ENCODE data around the gene TIFAB.
A peak's percentile ranks its signal among the peaks of the same experiment; 100 is the strongest.

TIFAB gene

DNA sequence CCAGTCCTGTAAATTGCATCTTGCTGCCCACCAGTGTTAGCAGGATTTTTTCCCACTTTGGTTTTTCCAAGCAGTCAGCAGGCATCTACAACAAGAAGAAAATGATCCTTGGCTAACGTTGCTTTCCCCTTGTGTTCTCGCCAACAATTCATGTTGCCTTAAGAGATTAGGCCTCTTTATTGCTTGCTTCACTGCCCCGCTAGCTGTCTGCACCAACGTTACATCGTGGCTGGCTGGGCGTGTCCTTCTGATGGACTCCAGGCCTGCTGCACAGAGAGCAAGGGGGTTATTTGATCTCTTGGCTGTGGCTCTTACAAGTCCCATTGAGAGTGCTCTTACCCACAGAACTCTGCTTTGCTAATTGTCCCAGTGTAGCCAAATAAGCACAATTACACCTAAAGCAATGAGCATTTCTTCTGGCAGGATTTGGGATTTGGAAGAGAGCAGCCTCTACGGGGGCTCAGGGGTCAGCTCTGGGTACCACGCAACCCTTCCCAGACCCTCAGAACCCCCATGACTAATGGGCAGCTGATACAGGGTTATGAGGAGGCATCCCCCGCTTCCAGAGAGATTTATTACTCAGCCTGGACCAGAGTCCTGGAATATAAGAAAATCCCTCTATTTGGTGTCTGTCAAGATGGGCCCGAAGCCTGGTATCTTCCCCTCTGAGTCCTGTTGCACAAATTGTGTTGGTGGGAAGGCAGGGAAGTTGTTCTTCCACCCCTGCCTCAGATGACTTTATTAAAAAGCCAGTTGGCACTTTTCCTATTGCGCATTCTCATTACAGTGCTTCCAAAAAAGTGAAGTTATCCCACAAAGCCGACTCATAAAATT is 22.6 kb downstream of the TIFAB start:
- TF ChIP-seq, protein P1, sequence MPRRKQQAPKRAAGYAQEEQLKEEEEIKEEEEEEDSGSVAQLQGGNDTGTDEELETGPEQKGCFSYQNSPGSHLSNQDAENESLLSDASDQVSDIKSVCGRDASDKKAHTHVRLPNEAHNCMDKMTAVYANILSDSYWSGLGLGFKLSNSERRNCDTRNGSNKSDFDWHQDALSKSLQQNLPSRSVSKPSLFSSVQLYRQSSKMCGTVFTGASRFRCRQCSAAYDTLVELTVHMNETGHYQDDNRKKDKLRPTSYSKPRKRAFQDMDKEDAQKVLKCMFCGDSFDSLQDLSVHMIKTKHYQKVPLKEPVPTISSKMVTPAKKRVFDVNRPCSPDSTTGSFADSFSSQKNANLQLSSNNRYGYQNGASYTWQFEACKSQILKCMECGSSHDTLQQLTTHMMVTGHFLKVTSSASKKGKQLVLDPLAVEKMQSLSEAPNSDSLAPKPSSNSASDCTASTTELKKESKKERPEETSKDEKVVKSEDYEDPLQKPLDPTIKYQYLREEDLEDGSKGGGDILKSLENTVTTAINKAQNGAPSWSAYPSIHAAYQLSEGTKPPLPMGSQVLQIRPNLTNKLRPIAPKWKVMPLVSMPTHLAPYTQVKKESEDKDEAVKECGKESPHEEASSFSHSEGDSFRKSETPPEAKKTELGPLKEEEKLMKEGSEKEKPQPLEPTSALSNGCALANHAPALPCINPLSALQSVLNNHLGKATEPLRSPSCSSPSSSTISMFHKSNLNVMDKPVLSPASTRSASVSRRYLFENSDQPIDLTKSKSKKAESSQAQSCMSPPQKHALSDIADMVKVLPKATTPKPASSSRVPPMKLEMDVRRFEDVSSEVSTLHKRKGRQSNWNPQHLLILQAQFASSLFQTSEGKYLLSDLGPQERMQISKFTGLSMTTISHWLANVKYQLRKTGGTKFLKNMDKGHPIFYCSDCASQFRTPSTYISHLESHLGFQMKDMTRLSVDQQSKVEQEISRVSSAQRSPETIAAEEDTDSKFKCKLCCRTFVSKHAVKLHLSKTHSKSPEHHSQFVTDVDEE (CRISPR knock-in tag; IDR thresholded peaks at IDR 0.05): no peak
- TF ChIP-seq SNAI2 (CRISPR knock-in tag; IDR thresholded peaks at IDR 0.05) (no peak), CSDC2 (CRISPR knock-in tag; IDR thresholded peaks at IDR 0.05) (no peak), TCF4 (CRISPR knock-in tag; IDR thresholded peaks at IDR 0.05; ENCODE audit: borderline replicate concordance) (no peak), OSR1 (CRISPR knock-in tag; IDR thresholded peaks at IDR 0.05) (no peak), ZFP3 (CRISPR knock-in tag; IDR thresholded peaks at IDR 0.05) (no peak), ESRRG (CRISPR knock-in tag; IDR thresholded peaks at IDR 0.05) (no peak), ZFP30 (CRISPR knock-in tag; IDR thresholded peaks at IDR 0.05) (no peak), ZNF565 (CRISPR knock-in tag; conservative IDR thresholded peaks at IDR 0.05; ENCODE audit: low read depth) (no peak), BACH2 (CRISPR knock-in tag; IDR thresholded peaks at IDR 0.05; ENCODE audit: borderline replicate concordance) (no peak), ISL1 (CRISPR knock-in tag; IDR thresholded peaks at IDR 0.05) (no peak), PPARA (CRISPR knock-in tag; IDR thresholded peaks at IDR 0.05; ENCODE audit: borderline replicate concordance) (no peak), GLIS3 (CRISPR knock-in tag; IDR thresholded peaks at IDR 0.05) (no peak), ZNF8 (CRISPR knock-in tag; IDR thresholded peaks at IDR 0.05) (no peak), ZC3H10 (CRISPR knock-in tag; IDR thresholded peaks at IDR 0.05) (no peak)
- TF ChIP-seq, protein P2, sequence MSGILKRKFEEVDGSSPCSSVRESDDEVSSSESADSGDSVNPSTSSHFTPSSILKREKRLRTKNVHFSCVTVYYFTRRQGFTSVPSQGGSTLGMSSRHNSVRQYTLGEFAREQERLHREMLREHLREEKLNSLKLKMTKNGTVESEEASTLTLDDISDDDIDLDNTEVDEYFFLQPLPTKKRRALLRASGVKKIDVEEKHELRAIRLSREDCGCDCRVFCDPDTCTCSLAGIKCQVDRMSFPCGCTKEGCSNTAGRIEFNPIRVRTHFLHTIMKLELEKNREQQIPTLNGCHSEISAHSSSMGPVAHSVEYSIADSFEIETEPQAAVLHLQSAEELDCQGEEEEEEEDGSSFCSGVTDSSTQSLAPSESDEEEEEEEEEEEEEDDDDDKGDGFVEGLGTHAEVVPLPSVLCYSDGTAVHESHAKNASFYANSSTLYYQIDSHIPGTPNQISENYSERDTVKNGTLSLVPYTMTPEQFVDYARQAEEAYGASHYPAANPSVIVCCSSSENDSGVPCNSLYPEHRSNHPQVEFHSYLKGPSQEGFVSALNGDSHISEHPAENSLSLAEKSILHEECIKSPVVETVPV (CRISPR knock-in tag; IDR thresholded peaks at IDR 0.05): no peak
- ATAC-seq: peak; percentile 11; the same call in 1 of the 3 replicates

DNA sequence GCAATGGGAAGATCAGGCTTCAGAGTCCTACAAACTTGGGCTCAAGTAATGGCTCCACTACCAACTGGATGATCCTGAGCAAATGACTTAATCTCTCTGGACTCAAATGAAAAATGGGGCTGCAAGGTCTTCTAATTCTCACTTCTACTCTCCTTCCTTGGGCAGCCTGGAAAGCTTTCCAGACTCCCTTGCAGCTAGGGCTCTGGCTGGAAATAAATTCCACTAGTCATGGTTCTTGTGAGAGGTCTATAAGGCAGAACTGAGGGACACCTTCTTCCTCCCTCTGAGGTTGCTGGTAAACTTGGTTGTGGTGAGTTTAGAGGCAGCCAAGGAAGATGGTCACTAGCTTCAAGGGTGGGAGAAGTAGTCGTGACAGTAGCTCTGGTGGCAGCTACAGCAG is 23.6 kb downstream of the TIFAB start:
- no peak for TF ChIP-seq ARNTL (CRISPR knock-in tag; IDR thresholded peaks at IDR 0.05; ENCODE audit: borderline replicate concordance, low read depth)
- TF ChIP-seq, protein P3, sequence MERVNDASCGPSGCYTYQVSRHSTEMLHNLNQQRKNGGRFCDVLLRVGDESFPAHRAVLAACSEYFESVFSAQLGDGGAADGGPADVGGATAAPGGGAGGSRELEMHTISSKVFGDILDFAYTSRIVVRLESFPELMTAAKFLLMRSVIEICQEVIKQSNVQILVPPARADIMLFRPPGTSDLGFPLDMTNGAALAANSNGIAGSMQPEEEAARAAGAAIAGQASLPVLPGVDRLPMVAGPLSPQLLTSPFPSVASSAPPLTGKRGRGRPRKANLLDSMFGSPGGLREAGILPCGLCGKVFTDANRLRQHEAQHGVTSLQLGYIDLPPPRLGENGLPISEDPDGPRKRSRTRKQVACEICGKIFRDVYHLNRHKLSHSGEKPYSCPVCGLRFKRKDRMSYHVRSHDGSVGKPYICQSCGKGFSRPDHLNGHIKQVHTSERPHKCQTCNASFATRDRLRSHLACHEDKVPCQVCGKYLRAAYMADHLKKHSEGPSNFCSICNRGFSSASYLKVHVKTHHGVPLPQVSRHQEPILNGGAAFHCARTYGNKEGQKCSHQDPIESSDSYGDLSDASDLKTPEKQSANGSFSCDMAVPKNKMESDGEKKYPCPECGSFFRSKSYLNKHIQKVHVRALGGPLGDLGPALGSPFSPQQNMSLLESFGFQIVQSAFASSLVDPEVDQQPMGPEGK (CRISPR knock-in tag; IDR thresholded peaks at IDR 0.05; ENCODE audit: borderline replicate concordance): no peak
- TF ChIP-seq ZNF8 (CRISPR knock-in tag; IDR thresholded peaks at IDR 0.05): no peak
- TF ChIP-seq ZFP3 (CRISPR knock-in tag; IDR thresholded peaks at IDR 0.05): no peak
- no peak for TF ChIP-seq ESRRG (CRISPR knock-in tag; IDR thresholded peaks at IDR 0.05)
- no peak for ATAC-seq

DNA sequence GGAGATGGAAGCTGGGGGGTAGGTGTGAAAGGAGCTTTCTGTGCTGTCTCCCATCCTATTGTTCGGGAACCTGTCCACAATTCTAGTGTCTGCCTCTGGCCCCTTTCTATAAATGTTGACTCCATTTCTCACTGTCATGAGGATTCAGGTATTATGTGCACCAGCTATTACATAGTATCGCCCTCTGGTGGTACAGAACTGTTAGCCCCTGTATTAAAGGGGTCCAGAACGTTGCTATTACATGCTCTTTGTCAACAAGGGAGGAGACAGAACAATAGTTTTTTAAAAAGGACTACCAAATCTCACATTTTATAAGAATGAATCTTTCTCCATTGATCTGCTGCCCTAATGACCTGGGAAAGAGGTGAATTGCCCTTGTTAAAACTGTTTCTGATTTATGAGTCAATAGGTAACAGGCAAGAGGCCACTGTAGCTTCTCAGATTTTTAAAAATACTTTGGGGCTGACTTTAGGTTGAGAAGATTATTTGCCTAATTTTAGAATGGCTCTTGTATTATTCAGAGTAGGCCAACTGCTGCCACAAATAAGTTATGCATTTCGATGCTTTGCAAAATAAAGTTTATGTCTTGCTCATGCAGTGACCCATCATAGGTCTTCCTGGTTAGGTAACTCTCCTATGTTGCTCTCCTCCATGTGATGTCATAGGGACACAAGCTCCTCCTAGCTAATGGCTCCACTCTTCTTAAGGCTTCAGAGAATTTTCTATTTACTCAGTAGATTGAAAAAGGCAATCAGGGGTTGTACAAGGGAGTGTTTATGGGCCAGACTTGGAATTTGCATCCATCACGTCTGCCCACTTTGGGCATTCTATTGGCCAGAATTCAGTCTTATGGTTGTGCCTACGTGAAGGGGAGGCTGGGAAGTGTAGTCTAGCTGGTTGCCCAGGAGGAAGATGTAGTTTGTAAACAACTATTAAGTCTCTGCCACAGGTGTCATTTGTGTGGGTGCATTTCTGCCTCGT is 25.8 kb downstream of the TIFAB start:
- ATAC-seq: peak; percentile 98
- no peak for TF ChIP-seq ZNF8 (CRISPR knock-in tag; IDR thresholded peaks at IDR 0.05)
- no peak for TF ChIP-seq ZFP3 (CRISPR knock-in tag; IDR thresholded peaks at IDR 0.05)
- TF ChIP-seq, protein P4, sequence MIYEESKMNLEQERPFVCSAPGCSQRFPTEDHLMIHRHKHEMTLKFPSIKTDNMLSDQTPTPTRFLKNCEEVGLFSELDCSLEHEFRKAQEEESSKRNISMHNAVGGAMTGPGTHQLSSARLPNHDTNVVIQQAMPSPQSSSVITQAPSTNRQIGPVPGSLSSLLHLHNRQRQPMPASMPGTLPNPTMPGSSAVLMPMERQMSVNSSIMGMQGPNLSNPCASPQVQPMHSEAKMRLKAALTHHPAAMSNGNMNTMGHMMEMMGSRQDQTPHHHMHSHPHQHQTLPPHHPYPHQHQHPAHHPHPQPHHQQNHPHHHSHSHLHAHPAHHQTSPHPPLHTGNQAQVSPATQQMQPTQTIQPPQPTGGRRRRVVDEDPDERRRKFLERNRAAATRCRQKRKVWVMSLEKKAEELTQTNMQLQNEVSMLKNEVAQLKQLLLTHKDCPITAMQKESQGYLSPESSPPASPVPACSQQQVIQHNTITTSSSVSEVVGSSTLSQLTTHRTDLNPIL (CRISPR knock-in tag; IDR thresholded peaks at IDR 0.05; ENCODE audit: low read depth): no peak
- no peak for TF ChIP-seq ISL1 (CRISPR knock-in tag; IDR thresholded peaks at IDR 0.05)
- TF ChIP-seq, protein P3 (CRISPR knock-in tag; IDR thresholded peaks at IDR 0.05; ENCODE audit: borderline replicate concordance): no peak
- TF ChIP-seq OSR1 (CRISPR knock-in tag; IDR thresholded peaks at IDR 0.05): no peak
- TF ChIP-seq RARB (CRISPR knock-in tag; IDR thresholded peaks at IDR 0.05): no peak
- TF ChIP-seq ZNF565 (CRISPR knock-in tag; conservative IDR thresholded peaks at IDR 0.05; ENCODE audit: low read depth): no peak
- TF ChIP-seq TOX (CRISPR knock-in tag; IDR thresholded peaks at IDR 0.05; ENCODE audit: borderline replicate concordance): no peak
- no peak for TF ChIP-seq TCF4 (CRISPR knock-in tag; IDR thresholded peaks at IDR 0.05; ENCODE audit: borderline replicate concordance)
- TF ChIP-seq SNAI2 (CRISPR knock-in tag; IDR thresholded peaks at IDR 0.05): no peak
- TF ChIP-seq, protein P5, sequence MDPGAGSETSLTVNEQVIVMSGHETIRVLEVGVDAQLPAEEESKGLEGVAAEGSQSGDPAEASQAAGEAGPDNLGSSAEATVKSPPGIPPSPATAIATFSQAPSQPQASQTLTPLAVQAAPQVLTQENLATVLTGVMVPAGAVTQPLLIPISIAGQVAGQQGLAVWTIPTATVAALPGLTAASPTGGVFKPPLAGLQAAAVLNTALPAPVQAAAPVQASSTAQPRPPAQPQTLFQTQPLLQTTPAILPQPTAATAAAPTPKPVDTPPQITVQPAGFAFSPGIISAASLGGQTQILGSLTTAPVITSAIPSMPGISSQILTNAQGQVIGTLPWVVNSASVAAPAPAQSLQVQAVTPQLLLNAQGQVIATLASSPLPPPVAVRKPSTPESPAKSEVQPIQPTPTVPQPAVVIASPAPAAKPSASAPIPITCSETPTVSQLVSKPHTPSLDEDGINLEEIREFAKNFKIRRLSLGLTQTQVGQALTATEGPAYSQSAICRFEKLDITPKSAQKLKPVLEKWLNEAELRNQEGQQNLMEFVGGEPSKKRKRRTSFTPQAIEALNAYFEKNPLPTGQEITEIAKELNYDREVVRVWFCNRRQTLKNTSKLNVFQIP (CRISPR knock-in tag; IDR thresholded peaks at IDR 0.05; ENCODE audit: borderline replicate concordance, low read depth): no peak
- TF ChIP-seq BACH2 (CRISPR knock-in tag; IDR thresholded peaks at IDR 0.05; ENCODE audit: borderline replicate concordance): no peak
- TF ChIP-seq ZC3H10 (CRISPR knock-in tag; IDR thresholded peaks at IDR 0.05): no peak
